Stomach (tissue), 4 donors: ENCODE measurements around the gene RBBP4.

ENCODE experiments used
- POLR2A ChIP-seq, 4 donors: fragments of 450-650 bp; IDR thresholded peaks; one replicate each; pipeline ENCODE4 v1.6.1; 2016; ENCODE audit warnings: antibody characterized with exemption in 4 of 4, control low read depth in 2 of 4, mild to moderate bottlenecking in 1 of 4, moderate library complexity in 1 of 4
- POLR2AphosphoS5 ChIP-seq, 3 donors: sonication (generic); formaldehyde crosslinking; IDR thresholded peaks; one replicate each; pipeline ENCODE4 v1.6.1; 2016; ENCODE audit warnings: antibody characterized with exemption in 3 of 3
- TF ChIP-seq, protein P1 (sequence below), 7 experiments: fragments of 450-650 bp in 4 of 7; fragments of 200-600 bp in 3 of 7; sonication (generic) in 3 of 7; IDR thresholded peaks; one replicate each; pipeline ENCODE4 v1.5.1; 2016 to 2019; ENCODE audit warnings: antibody characterized with exemption in 7 of 7, control low read depth in 2 of 7, mild to moderate bottlenecking in 1 of 7

DNA sequence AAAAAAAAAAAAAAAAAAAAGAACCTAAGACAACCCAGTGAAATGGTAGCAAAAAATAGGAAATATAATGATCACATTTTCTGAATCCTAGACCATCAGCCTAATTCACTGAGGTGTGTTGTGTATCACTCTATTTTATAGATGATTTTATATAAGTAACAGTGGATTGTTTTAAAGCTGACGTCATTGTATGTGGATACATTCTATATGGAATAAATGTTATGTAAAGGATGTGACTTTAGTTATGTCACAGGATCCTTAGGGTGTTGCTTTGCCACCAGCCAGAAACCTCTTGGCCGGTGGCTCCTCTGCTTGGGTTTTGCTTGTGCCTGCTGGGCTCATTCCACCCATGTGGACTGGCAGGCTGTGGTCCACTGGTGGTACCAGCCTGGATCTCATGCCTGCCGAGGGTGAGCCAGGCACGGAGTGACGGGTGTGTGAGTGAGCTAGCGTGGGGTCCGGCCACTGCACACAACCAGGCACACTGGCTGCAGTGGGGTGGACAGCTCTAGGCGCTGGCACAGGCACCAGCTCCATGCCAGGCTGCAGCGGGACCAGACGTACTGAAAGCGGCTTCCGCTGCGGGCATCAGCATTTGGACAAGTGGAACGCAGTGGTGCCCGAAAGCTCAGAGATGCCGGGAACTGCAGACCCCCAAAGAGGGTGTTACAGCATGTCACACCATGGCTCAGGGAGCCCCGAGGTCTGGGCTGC lies 45.1 kb upstream of the RBBP4 start:
- TF ChIP-seq, protein P1, sequence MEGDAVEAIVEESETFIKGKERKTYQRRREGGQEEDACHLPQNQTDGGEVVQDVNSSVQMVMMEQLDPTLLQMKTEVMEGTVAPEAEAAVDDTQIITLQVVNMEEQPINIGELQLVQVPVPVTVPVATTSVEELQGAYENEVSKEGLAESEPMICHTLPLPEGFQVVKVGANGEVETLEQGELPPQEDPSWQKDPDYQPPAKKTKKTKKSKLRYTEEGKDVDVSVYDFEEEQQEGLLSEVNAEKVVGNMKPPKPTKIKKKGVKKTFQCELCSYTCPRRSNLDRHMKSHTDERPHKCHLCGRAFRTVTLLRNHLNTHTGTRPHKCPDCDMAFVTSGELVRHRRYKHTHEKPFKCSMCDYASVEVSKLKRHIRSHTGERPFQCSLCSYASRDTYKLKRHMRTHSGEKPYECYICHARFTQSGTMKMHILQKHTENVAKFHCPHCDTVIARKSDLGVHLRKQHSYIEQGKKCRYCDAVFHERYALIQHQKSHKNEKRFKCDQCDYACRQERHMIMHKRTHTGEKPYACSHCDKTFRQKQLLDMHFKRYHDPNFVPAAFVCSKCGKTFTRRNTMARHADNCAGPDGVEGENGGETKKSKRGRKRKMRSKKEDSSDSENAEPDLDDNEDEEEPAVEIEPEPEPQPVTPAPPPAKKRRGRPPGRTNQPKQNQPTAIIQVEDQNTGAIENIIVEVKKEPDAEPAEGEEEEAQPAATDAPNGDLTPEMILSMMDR (IDR thresholded peaks at IDR 0.05): no peak
- TF ChIP-seq POLR2A (IDR thresholded peaks at IDR 0.05) (no peak), POLR2AphosphoS5 (IDR thresholded peaks at IDR 0.05) (no peak)
